Body of pancreas (tissue), 4 donors: ENCODE data around the gene LTBP3. TPM values are rescaled to one million over a fixed set of nuclear protein-coding genes. Genes with fewer than 3 reads are reported as not detected.

Experiments used
- ATAC-seq: fragments of 150-250 bp; one replicate; pipeline ENCODE4 v1.9.1; 2016
- DNase-seq, 4 donors: peaks; one replicate each; pipeline ENCODE4 v3.0.0-alpha.2; 2019
- H3K27ac ChIP-seq, 4 donors: fragments of 200-600 bp; sonication (generic); 1 replicate in 3 of 4; 2 replicates in 1 of 4; pipeline versions ENCODE4 v1.5.1 to v1.6.1; 2016 to 2019; ENCODE audit warnings: mild to moderate bottlenecking in 1 of 4, mixed read lengths in 1 of 4, moderate library complexity in 1 of 4
- H3K27me3 ChIP-seq, 2 donors: fragments of 200-600 bp; sonication (generic); one replicate each; pipeline ENCODE4 v1.6.0; 2016; ENCODE audit warnings: mild to moderate bottlenecking in 1 of 2
- H3K36me3 ChIP-seq, 2 donors: fragments of 200-600 bp; sonication (generic); replicated peaks in 1 of 2; 2 replicates each; pipeline ENCODE4 v1.5.1; 2016; ENCODE audit warnings: low read depth in 2 of 2; ENCODE audit not compliant: insufficient read depth in 1 of 2
- H3K4me1 ChIP-seq: fragments of 200-600 bp; sonication (generic); one replicate; pipeline ENCODE4 v1.6.0; 2016
- H3K4me3 ChIP-seq, 2 donors: fragments of 200-600 bp; sonication (generic); 1 replicate in 1 of 2; 2 replicates in 1 of 2; pipeline ENCODE4 v1.5.1; 2016 to 2019
- H3K9me3 ChIP-seq, 3 donors: fragments of 200-600 bp; sonication (generic); 1 replicate in 2 of 3; 2 replicates in 1 of 3; pipeline ENCODE4 v1.5.1; 2016
- POLR2A ChIP-seq, 3 donors: fragments of 450-650 bp; IDR thresholded peaks; one replicate each; pipeline ENCODE4 v1.6.1; 2016; ENCODE audit warnings: antibody characterized with exemption in 3 of 3, mild to moderate bottlenecking in 2 of 3
- WGBS, 2 donors: methylation state at CpG; one replicate each; pipeline ENCODE4 v1.1.5; 2017; 5-methylcytosine and 5-hydroxymethylcytosine counted together
- intact Hi-C: fragments of 100-400 bp; cut with DNase I; formaldehyde crosslinking; loops from one replicate; pipeline ENCODE4 v1.15.1; 2023
- total RNA-seq, 2 donors: library from RNA; depleted of rRNA; stranded (reverse); fragments of >200 nt; gene quantifications; one replicate each; pipeline ENCODE4 v1.1.0, GENCODE V29; 2016
- TF ChIP-seq, protein P1 (sequence below), 7 experiments: fragments of 450-650 bp in 4 of 7; fragments of 200-600 bp in 3 of 7; sonication (generic) in 3 of 7; IDR thresholded peaks; one replicate each; pipeline ENCODE4 v1.5.1; 2016 to 2019; ENCODE audit warnings: antibody characterized with exemption in 7 of 7

Gene LTBP3
- total RNA-seq, 2 donors from 2014 or later, result 131 to 330 TPM

- Histone ChIP-seq H3K27ac (peak overlapping the region; percentile 48 to 99 (median 98)), H3K36me3 (peaks cover 12 to 15% of the 10 kb centered on the region in 2 donors), H3K4me3 (peak overlapping the region; percentile 52 to 68), H3K27me3 (no peaks in the 10 kb centered on the region), H3K4me1 (peaks cover 28% of the 10 kb centered on the region), H3K9me3 (no peaks in the 10 kb centered on the region)
- ATAC-seq (no peak), DNase-seq (no peak)
- peak in 2 of 3 donors; percentile 57 to 67 for TF ChIP-seq POLR2A (IDR thresholded peaks at IDR 0.05)
- TF ChIP-seq, protein P1, sequence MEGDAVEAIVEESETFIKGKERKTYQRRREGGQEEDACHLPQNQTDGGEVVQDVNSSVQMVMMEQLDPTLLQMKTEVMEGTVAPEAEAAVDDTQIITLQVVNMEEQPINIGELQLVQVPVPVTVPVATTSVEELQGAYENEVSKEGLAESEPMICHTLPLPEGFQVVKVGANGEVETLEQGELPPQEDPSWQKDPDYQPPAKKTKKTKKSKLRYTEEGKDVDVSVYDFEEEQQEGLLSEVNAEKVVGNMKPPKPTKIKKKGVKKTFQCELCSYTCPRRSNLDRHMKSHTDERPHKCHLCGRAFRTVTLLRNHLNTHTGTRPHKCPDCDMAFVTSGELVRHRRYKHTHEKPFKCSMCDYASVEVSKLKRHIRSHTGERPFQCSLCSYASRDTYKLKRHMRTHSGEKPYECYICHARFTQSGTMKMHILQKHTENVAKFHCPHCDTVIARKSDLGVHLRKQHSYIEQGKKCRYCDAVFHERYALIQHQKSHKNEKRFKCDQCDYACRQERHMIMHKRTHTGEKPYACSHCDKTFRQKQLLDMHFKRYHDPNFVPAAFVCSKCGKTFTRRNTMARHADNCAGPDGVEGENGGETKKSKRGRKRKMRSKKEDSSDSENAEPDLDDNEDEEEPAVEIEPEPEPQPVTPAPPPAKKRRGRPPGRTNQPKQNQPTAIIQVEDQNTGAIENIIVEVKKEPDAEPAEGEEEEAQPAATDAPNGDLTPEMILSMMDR (IDR thresholded peaks at IDR 0.05), result no peak
- WGBS, 2 donors, result 1% methylated on average over 3 of the region's 3 CpGs
- intact Hi-C loops, result no loop called here
Measured at GRCh38 chr11:65501472-65502273, 56.5 kb downstream of the LTBP3 start.

- H3K4me3 ChIP-seq, result peak overlapping the region; percentile 52 to 68
- no peak for ATAC-seq
- intact Hi-C loops, result no loop called here
- TF ChIP-seq, protein P1 (IDR thresholded peaks at IDR 0.05), result no peak
- TF ChIP-seq POLR2A (IDR thresholded peaks at IDR 0.05), result no peak
- H3K36me3 ChIP-seq, result peaks cover 12 to 13% of the 10 kb centered on the region in 2 donors
- H3K27ac ChIP-seq, result peak overlapping the region; percentile 48 to 99 (median 98)
- 0% methylated on average over 2 of the region's 2 CpGs for WGBS, 2 donors
- H3K4me1 ChIP-seq, result peaks cover 28% of the 10 kb centered on the region
- no peaks in the 10 kb centered on the region for H3K9me3 ChIP-seq
- no peak for DNase-seq
- H3K27me3 ChIP-seq, result no peaks in the 10 kb centered on the region
Measured at GRCh38 chr11:65501186-65501471, 57.0 kb downstream of the LTBP3 start.

- Histone ChIP-seq H3K4me1 (peaks cover 28% of the 10 kb centered on the region), H3K4me3 (peak overlapping the region; percentile 52 to 68), H3K9me3 (no peaks in the 10 kb centered on the region), H3K27ac (peak overlapping the region; percentile 68 to 99 (median 98)), H3K36me3 (peaks cover 12 to 13% of the 10 kb centered on the region in 2 donors), H3K27me3 (no peaks in the 10 kb centered on the region)
- 0 to 1% methylated on average over 20 of the region's 20 CpGs for WGBS, 2 donors
- ATAC-seq (no peak), DNase-seq (peak; percentile 54 to 66 (median 62))
- intact Hi-C loops, result no loop called here
- TF ChIP-seq POLR2A (IDR thresholded peaks at IDR 0.05), result peak in 2 of 3 donors; percentile 80 to 85
- TF ChIP-seq, protein P1 (IDR thresholded peaks at IDR 0.05), result no peak
Measured at GRCh38 chr11:65500387-65501185, 57.6 kb downstream of the LTBP3 start.

DNA sequence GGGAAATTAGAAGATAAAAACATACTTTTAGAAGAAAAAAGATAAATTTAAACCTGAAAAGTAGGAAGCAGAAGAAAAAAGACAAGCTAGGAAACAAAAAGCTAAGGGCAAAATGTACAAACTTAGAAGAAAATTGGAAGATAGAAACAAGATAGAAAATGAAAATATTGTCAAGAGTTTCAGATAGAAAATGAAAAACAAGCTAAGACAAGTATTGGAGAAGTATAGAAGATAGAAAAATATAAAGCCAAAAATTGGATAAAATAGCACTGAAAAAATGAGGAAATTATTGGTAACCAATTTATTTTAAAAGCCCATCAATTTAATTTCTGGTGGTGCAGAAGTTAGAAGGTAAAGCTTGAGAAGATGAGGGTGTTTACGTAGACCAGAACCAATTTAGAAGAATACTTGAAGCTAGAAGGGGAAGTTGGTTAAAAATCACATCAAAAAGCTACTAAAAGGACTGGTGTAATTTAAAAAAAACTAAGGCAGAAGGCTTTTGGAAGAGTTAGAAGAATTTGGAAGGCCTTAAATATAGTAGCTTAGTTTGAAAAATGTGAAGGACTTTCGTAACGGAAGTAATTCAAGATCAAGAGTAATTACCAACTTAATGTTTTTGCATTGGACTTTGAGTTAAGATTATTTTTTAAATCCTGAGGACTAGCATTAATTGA is 58.3 kb downstream of the LTBP3 start:
- H3K27ac ChIP-seq, result peak overlapping the region; percentile 68 to 99 (median 98)
- H3K4me1 ChIP-seq, result peaks cover 28% of the 10 kb centered on the region
- intact Hi-C loops, result no loop called here
- ATAC-seq, result no peak
- peaks cover 4 to 8% of the 10 kb centered on the region in 2 donors for H3K36me3 ChIP-seq
- no peaks in the 10 kb centered on the region for H3K27me3 ChIP-seq
- 0% methylated on average over 3 of the region's 3 CpGs for whole genome bisulfite sequencing, 2 donors
- peak overlapping the region; percentile 52 to 68 for H3K4me3 ChIP-seq
- TF ChIP-seq, protein P1 (IDR thresholded peaks at IDR 0.05), result no peak
- no peaks in the 10 kb centered on the region for H3K9me3 ChIP-seq
- no peak for DNase-seq
